ENCODE results near the gene CYBC1.

DNA sequence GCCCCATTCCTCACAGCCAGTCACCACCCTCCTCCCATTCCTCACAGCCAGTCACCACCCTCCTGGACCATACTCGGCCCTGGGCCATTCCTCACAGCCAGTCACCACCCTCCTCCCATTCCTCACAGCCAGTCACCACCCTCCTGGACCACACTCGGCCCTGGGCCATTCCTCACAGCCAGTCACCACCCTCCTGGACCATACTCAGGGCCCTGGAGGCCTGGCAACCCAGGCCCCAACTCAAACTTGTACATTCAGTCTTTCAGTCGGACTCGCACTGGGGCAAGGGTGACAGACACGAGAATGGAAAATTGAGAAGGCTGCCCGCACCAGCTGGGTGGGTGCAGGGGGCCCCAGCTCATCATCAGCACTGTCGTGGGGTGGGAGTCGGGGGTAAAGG, 38.6 kb upstream of the CYBC1 start:
- TF ChIP-seq, protein P1, sequence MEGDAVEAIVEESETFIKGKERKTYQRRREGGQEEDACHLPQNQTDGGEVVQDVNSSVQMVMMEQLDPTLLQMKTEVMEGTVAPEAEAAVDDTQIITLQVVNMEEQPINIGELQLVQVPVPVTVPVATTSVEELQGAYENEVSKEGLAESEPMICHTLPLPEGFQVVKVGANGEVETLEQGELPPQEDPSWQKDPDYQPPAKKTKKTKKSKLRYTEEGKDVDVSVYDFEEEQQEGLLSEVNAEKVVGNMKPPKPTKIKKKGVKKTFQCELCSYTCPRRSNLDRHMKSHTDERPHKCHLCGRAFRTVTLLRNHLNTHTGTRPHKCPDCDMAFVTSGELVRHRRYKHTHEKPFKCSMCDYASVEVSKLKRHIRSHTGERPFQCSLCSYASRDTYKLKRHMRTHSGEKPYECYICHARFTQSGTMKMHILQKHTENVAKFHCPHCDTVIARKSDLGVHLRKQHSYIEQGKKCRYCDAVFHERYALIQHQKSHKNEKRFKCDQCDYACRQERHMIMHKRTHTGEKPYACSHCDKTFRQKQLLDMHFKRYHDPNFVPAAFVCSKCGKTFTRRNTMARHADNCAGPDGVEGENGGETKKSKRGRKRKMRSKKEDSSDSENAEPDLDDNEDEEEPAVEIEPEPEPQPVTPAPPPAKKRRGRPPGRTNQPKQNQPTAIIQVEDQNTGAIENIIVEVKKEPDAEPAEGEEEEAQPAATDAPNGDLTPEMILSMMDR (conservative IDR thresholded peaks at IDR 0.05; ENCODE audit: low read length) = no peak
- no peak for TF ChIP-seq EZH2phosphoT487 (IDR thresholded peaks at IDR 0.05; ENCODE audit: borderline replicate concordance, low read depth, low read length)
